Endodermal cell (in vitro differentiated cells): ENCODE measurements around the gene MRTO4. TPM values are rescaled to one million over a fixed set of nuclear protein-coding genes. Genes with fewer than 3 reads are reported as not detected.

Source experiments
- DNase-seq: peaks from one replicate; pipeline ENCODE4 v3.0.0-alpha.2; 2017
- H3K27ac ChIP-seq: 2 replicates; pipeline ENCODE4 v1.5.1; 2013; ENCODE audit warnings: mild to moderate bottlenecking, low read depth, low read length, moderate library complexity
- H3K27me3 ChIP-seq: 2 replicates; pipeline ENCODE4 v1.6.1; 2013; ENCODE audit warnings: mild to moderate bottlenecking, low read length, moderate library complexity; ENCODE audit not compliant: insufficient read depth, control insufficient read depth, poor library complexity, severe bottlenecking
- H3K36me3 ChIP-seq: 2 replicates; pipeline ENCODE4 v1.7.0; 2013; ENCODE audit warnings: mild to moderate bottlenecking, low read length, moderate library complexity; ENCODE audit not compliant: control insufficient read depth, insufficient read depth
- H3K4me1 ChIP-seq: one replicate; pipeline ENCODE4 v1.7.0; 2013; ENCODE audit warnings: low read length; ENCODE audit not compliant: control insufficient read depth, insufficient read depth
- H3K4me3 ChIP-seq: 2 replicates; pipeline ENCODE4 v1.5.1; 2013; ENCODE audit warnings: mild to moderate bottlenecking, low read length, moderate library complexity
- H3K9ac ChIP-seq: 2 replicates; pipeline ENCODE4 v1.6.1; 2013; ENCODE audit warnings: mild to moderate bottlenecking, low read length, moderate library complexity; ENCODE audit not compliant: poor library complexity, severe bottlenecking; ENCODE audit errors: extremely low read depth
- H3K9me3 ChIP-seq: 2 replicates; pipeline ENCODE4 v1.6.1; 2013; ENCODE audit warnings: mild to moderate bottlenecking, low read length, moderate library complexity; ENCODE audit not compliant: control insufficient read depth
- H3K27ac Mint-ChIP-seq: 2 replicates; pipeline ENCODE4 v1.8.0; 2020; ENCODE audit warnings: mixed read lengths
- H3K27me3 Mint-ChIP-seq: 2 replicates; pipeline ENCODE4 v1.8.0; 2021; ENCODE audit warnings: mild to moderate bottlenecking, mixed read lengths; ENCODE audit not compliant: insufficient read depth
- H3K36me3 Mint-ChIP-seq: 2 replicates; pipeline ENCODE4 v1.8.0; 2020; ENCODE audit warnings: low read depth, mixed read lengths
- H3K4me1 Mint-ChIP-seq: 2 replicates; pipeline ENCODE4 v1.8.0; 2020; ENCODE audit warnings: mixed read lengths
- H3K4me3 Mint-ChIP-seq: 2 replicates; pipeline ENCODE4 v1.8.0; 2020; ENCODE audit warnings: mild to moderate bottlenecking, moderate library complexity, mixed read lengths
- H3K9me3 Mint-ChIP-seq: 2 replicates; pipeline ENCODE4 v1.8.0; 2020; ENCODE audit warnings: mild to moderate bottlenecking, mixed read lengths
- CTCF ChIP-seq: fragments of 200-600 bp; sonication (generic); conservative IDR thresholded peaks from 2 replicates; pipeline ENCODE4 v1.5.0; 2021; ENCODE audit warnings: antibody characterized with exemption, mild to moderate bottlenecking
- WGBS, 2 experiments: methylation state at CpG; one replicate each; pipeline versions ENCODE4 v1.1.5 to v1.1.7; 2013; ENCODE audit warnings: missing lambda C conversion rate in 2 of 2, mixed read lengths in 1 of 2; ENCODE audit not compliant: insufficient coverage in 1 of 2, insufficient read length in 1 of 2; 5-methylcytosine and 5-hydroxymethylcytosine counted together
- total RNA-seq, 2 donors: library from RNA; stranded (reverse); fragmentation: NEBNext Ultra II Directional in 1 of 2; extraction: Animal tissue kit (Norgen Biotek cat#: 25700) in 1 of 2; gene quantifications; 2 replicates in 1 of 2; 3 replicates in 1 of 2; pipeline ENCODE4 v1.2.1, GENCODE V29; 2021

Gene MRTO4
- total RNA-seq, 2 donors from 2014 or later = 37.7 to 44.5 TPM

GRCh38 chr1:19204446-19205266 lies 46.9 kb upstream of the MRTO4 start:
- no peak for DNase-seq
- Mint-ChIP-seq H3K4me3 (no peak overlapping the region), H3K27me3 (no peaks in the 10 kb centered on the region), H3K4me1 (peaks cover 26% of the 10 kb centered on the region), H3K36me3 (peaks cover 10% of the 10 kb centered on the region), H3K9me3 (no peaks in the 10 kb centered on the region), H3K27ac (peak overlapping the region; percentile 16)
- peaks cover 6% of the 10 kb centered on the region for H3K4me1 ChIP-seq
- 97 to 100% methylated on average over 2 to 6 of the region's 6 CpGs for WGBS, 2 experiments
- H3K36me3 ChIP-seq = peaks cover 35% of the 10 kb centered on the region
- no peak overlapping the region for H3K4me3 ChIP-seq
- H3K27me3 ChIP-seq = no peaks in the 10 kb centered on the region
- no peaks in the 10 kb centered on the region for H3K9me3 ChIP-seq
- no peak overlapping the region for H3K27ac ChIP-seq
- no peak overlapping the region for H3K9ac ChIP-seq
- TF ChIP-seq CTCF = no peak

- no peaks in the 10 kb centered on the region for H3K27me3 ChIP-seq
- no peak for TF ChIP-seq CTCF
- H3K4me3 Mint-ChIP-seq = no peak overlapping the region
- no peak overlapping the region for H3K27ac ChIP-seq
- H3K27me3 Mint-ChIP-seq = no peaks in the 10 kb centered on the region
- H3K9me3 Mint-ChIP-seq = no peaks in the 10 kb centered on the region
- DNase-seq = no peak
- no peak overlapping the region for H3K9ac ChIP-seq
- no peak overlapping the region for H3K4me3 ChIP-seq
- peaks cover 6% of the 10 kb centered on the region for H3K4me1 ChIP-seq
- no peaks in the 10 kb centered on the region for H3K9me3 ChIP-seq
- WGBS, 2 experiments = 95% methylated on average over 1 of the region's 1 CpG; no CpG with 5 or more reads in 1 of the 2 experiments
- peaks cover 26% of the 10 kb centered on the region for H3K4me1 Mint-ChIP-seq
- H3K27ac Mint-ChIP-seq = no peak overlapping the region
- peaks cover 28% of the 10 kb centered on the region for H3K36me3 ChIP-seq
- peaks cover 4% of the 10 kb centered on the region for H3K36me3 Mint-ChIP-seq
Measured at GRCh38 chr1:19205403-19205802, 46.2 kb upstream of the MRTO4 start.

DNA sequence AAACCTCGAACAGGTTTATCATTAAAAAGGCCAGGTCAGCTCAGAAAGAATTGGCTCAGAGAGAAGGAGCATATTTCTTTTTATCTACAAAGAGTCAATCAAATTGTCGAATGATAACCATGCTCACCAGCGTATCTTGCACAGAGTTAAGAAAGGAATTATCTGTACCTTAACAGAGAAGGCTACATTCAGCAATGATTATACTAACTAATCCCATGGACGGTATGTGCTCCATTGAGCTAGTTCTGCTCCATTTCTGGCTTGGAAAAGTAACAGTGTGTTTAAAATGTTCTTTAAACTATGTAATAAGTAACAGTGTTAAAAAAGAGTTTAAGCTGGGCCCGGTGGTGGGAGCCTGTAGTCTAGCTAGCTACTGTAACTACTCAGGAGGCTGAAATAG lies 45.8 kb upstream of the MRTO4 start:
- Histone ChIP-seq H3K4me1 (peaks cover 6% of the 10 kb centered on the region), H3K9ac (no peak overlapping the region), H3K27me3 (no peaks in the 10 kb centered on the region), H3K36me3 (peaks cover 24% of the 10 kb centered on the region), H3K27ac (no peak overlapping the region), H3K4me3 (no peak overlapping the region), H3K9me3 (no peaks in the 10 kb centered on the region)
- 94 to 97% methylated on average over 4 to 5 of the region's 5 CpGs for WGBS, 2 experiments
- peaks cover 27% of the 10 kb centered on the region for H3K4me1 Mint-ChIP-seq
- no peaks in the 10 kb centered on the region for H3K27me3 Mint-ChIP-seq
- peaks cover 2% of the 10 kb centered on the region for H3K36me3 Mint-ChIP-seq
- H3K9me3 Mint-ChIP-seq = no peaks in the 10 kb centered on the region
- no peak overlapping the region for H3K27ac Mint-ChIP-seq
- TF ChIP-seq CTCF = no peak
- DNase-seq = no peak
- no peak overlapping the region for H3K4me3 Mint-ChIP-seq
